Measurements from ENCODE around the gene S1PR2. TPM values are rescaled to one million over a fixed set of nuclear protein-coding genes. Genes with fewer than 3 reads are reported as not detected.
A peak's percentile ranks its signal among the peaks of the same experiment; 100 is the strongest.

Gene S1PR2
- total and polyA plus RNA-seq, 9 of the 15 experiments (the other 6 are each of a cell fraction or from before 2014, with no cell fraction given), result 1.5 to 3.9 (median 2.0) TPM

DNA sequence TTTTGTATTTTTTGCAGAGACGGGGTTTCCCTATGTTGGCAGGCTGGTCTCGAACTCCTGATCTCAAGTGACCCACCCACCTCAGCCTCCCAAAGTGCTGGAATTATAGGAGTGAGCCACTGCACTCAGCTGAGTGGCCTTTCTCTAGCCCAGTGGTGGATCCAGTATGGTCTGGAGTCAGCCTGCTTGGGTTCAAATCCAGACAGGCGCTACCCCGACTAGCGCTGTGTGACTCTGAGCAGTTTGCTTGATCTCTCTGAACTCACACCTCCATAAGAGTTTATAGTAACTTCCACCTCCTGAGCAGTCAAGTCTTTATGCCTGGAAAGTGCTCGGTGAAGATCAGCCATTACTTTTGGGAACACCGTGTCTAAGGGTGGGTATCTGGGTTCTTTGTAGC, 10.4 kb downstream of the S1PR2 start:
- Histone ChIP-seq H3K9me3 (replicated peaks; ENCODE audit: control insufficient read depth, insufficient read depth, low read depth, low read length) (no peaks in the 10 kb centered on the region), H3K9me1 (ENCODE audit: control insufficient read depth, insufficient read depth, low read length) (no peaks in the 10 kb centered on the region), H3K36me3 (ENCODE audit: control insufficient read depth, insufficient read depth, low read length) (peaks cover 11% of the 10 kb centered on the region; the same call in 1 of the 3 replicates), H3K4me2 (ENCODE audit: insufficient read depth, low read length) (no peak overlapping the region), H4K20me1 (replicated peaks; ENCODE audit: control insufficient read depth, insufficient read depth, low read length) (no peaks in the 10 kb centered on the region), H3K9ac (ENCODE audit: insufficient read depth in 1 of 2, low read depth in 2 of 2, low read length in 2 of 2) (no peak overlapping the region; a peak in 2 of 4 replicates), H3K4me3 (no peak overlapping the region), H3K27me3 (ENCODE audit: control insufficient read depth in 2 of 2, insufficient read depth in 2 of 2, low read length in 2 of 2) (no peaks in the 10 kb centered on the region), H3K27ac (ENCODE audit: extremely low read depth, low read depth, low read length) (no peak overlapping the region), H3K79me2 (ENCODE audit: control insufficient read depth, insufficient read depth, low read length) (no peaks in the 10 kb centered on the region), H2AFZ (ENCODE audit: low read depth, low read length) (no peak overlapping the region), H3K4me1 (replicated peaks in 1 of 2; ENCODE audit: control insufficient read depth in 2 of 2, insufficient read depth in 2 of 2, low read length in 2 of 2) (peaks cover 3 to 14% of the 10 kb centered on the region in 2 experiments; a peak in 3 of 5 replicates)
- ChIA-PET POLR2A (interaction anchor here (0.8 to 1.8 kb wide), 5 partner anchors 11 to 107 kb away, joined by 3 to 5 read pairs (median 4); partner anchors contain the start of genes DNMT1 and S1PR2), CTCF (ENCODE audit: low intra/inter-chr PET ratio) (no interaction called here)
- intact Hi-C loops (cut with micrococcal nuclease), result no loop called here
- DNase-seq (ENCODE audit: extremely low read depth in 1 of 4, low spot score in 3 of 4) (no peak), ATAC-seq (no peak), FAIRE-seq (no peak)
- no TSS peak for BruUV-seq (replicated peaks)
- 74% methylated on average over 7 of the region's 7 CpGs for WGBS (ENCODE audit: insufficient coverage, low coverage, missing lambda C conversion rate)
- TF ChIP-seq ZFP36 (IDR thresholded peaks at IDR 0.05; ENCODE audit: low read depth, low read length, partially characterized antibody) (peak; percentile 58), BCOR (IDR thresholded peaks at IDR 0.05) (peak; percentile 70; the same call in 1 of the 2 replicates), RBM25 (IDR thresholded peaks at IDR 0.05; ENCODE audit: low read depth, low read length, severe bottlenecking) (peak; percentile 35)
- TF ChIP-seq, protein P1, sequence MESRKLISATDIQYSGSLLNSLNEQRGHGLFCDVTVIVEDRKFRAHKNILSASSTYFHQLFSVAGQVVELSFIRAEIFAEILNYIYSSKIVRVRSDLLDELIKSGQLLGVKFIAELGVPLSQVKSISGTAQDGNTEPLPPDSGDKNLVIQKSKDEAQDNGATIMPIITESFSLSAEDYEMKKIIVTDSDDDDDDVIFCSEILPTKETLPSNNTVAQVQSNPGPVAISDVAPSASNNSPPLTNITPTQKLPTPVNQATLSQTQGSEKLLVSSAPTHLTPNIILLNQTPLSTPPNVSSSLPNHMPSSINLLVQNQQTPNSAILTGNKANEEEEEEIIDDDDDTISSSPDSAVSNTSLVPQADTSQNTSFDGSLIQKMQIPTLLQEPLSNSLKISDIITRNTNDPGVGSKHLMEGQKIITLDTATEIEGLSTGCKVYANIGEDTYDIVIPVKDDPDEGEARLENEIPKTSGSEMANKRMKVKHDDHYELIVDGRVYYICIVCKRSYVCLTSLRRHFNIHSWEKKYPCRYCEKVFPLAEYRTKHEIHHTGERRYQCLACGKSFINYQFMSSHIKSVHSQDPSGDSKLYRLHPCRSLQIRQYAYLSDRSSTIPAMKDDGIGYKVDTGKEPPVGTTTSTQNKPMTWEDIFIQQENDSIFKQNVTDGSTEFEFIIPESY (CRISPR knock-in tag; IDR thresholded peaks at IDR 0.05), result peak; percentile 51; the same call in 1 of the 2 replicates
- TF ChIP-seq, protein P2, sequence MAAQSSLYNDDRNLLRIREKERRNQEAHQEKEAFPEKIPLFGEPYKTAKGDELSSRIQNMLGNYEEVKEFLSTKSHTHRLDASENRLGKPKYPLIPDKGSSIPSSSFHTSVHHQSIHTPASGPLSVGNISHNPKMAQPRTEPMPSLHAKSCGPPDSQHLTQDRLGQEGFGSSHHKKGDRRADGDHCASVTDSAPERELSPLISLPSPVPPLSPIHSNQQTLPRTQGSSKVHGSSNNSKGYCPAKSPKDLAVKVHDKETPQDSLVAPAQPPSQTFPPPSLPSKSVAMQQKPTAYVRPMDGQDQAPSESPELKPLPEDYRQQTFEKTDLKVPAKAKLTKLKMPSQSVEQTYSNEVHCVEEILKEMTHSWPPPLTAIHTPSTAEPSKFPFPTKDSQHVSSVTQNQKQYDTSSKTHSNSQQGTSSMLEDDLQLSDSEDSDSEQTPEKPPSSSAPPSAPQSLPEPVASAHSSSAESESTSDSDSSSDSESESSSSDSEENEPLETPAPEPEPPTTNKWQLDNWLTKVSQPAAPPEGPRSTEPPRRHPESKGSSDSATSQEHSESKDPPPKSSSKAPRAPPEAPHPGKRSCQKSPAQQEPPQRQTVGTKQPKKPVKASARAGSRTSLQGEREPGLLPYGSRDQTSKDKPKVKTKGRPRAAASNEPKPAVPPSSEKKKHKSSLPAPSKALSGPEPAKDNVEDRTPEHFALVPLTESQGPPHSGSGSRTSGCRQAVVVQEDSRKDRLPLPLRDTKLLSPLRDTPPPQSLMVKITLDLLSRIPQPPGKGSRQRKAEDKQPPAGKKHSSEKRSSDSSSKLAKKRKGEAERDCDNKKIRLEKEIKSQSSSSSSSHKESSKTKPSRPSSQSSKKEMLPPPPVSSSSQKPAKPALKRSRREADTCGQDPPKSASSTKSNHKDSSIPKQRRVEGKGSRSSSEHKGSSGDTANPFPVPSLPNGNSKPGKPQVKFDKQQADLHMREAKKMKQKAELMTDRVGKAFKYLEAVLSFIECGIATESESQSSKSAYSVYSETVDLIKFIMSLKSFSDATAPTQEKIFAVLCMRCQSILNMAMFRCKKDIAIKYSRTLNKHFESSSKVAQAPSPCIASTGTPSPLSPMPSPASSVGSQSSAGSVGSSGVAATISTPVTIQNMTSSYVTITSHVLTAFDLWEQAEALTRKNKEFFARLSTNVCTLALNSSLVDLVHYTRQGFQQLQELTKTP (IDR thresholded peaks at IDR 0.05; ENCODE audit: low read depth in 1 of 2, partially characterized antibody in 2 of 2), result no peak
- in situ Hi-C loops (cut with MboI), result no loop called here

Measured in K562 (cell line).